Neural cell (in vitro differentiated cells): Measurements from ENCODE around the gene NOS1AP. TPM values are rescaled to one million over a fixed set of nuclear protein-coding genes. Genes with fewer than 3 reads are reported as not detected.

ENCODE experiments used
- H2AFZ ChIP-seq: fragments of 200-600, 300-800 bp; sonication (generic), shearing (Covaris generic); 2 replicates; pipeline ENCODE4 v1.6.0; 2014; ENCODE audit warnings: low read depth, mild to moderate bottlenecking, antibody characterized with exemption, low read length, moderate library complexity
- H3F3A ChIP-seq: fragments of 200-600 bp; shearing (Covaris generic); 2 replicates; pipeline ENCODE4 v1.6.1; 2016; ENCODE audit warnings: mild to moderate bottlenecking, moderate library complexity, mixed read lengths, antibody characterized with exemption, low read length; ENCODE audit not compliant: insufficient read depth, poor library complexity, severe bottlenecking
- H3K27ac ChIP-seq: fragments of 200-600, 300-800 bp; sonication (generic), shearing (Covaris generic); 2 replicates; pipeline ENCODE4 v1.5.1; 2014; ENCODE audit warnings: mild to moderate bottlenecking, low read length, moderate library complexity
- H3K27me3 ChIP-seq: fragments of 300-800, 200-600 bp; sonication (generic), shearing (Covaris generic); 2 replicates; pipeline ENCODE4 v1.6.0; 2014; ENCODE audit warnings: mild to moderate bottlenecking, low read depth, low read length, moderate library complexity; ENCODE audit not compliant: insufficient read depth
- H3K36me3 ChIP-seq: fragments of 300-800, 200-600 bp; sonication (generic), shearing (Covaris generic); 2 replicates; pipeline ENCODE4 v1.5.1; 2014; ENCODE audit warnings: mild to moderate bottlenecking, antibody characterized with exemption, low read length, moderate library complexity; ENCODE audit not compliant: insufficient read depth
- H3K4me2 ChIP-seq: fragments of 300-800, 200-600 bp; sonication (generic), shearing (Covaris generic); 2 replicates; pipeline ENCODE4 v1.6.0; 2014; ENCODE audit warnings: mild to moderate bottlenecking, low read length
- H3K4me3 ChIP-seq: fragments of 300-800, 200-600 bp; sonication (generic), shearing (Covaris generic); 2 replicates; pipeline ENCODE4 v1.5.1; 2014; ENCODE audit warnings: mild to moderate bottlenecking, low read length, moderate library complexity
- H3K79me2 ChIP-seq: fragments of 200-600 bp; shearing (Covaris generic); replicated peaks from 2 replicates; pipeline ENCODE4 v1.6.0; 2014; ENCODE audit warnings: mild to moderate bottlenecking, low read length, moderate library complexity; ENCODE audit not compliant: insufficient read depth
- H3K9ac ChIP-seq: fragments of 300-800, 200-600 bp; sonication (generic), shearing (Covaris generic); 2 replicates; pipeline ENCODE4 v1.6.1; 2016; ENCODE audit warnings: mild to moderate bottlenecking, low read length, mixed read lengths
- H3K9me2 ChIP-seq: fragments of 200-600 bp; shearing (Covaris generic); 2 replicates; pipeline ENCODE4 v1.6.1; 2016; ENCODE audit warnings: mild to moderate bottlenecking, low read length, mixed read lengths; ENCODE audit not compliant: insufficient read depth
- H3K9me3 ChIP-seq: fragments of 200-600, 300-800 bp; sonication (generic), shearing (Covaris generic); 2 replicates; pipeline ENCODE4 v1.6.1; 2016; ENCODE audit warnings: mild to moderate bottlenecking, mixed run types, low read length, moderate library complexity, mixed read lengths
- H4K20me1 ChIP-seq: fragments of 200-600 bp; shearing (Covaris generic); 2 replicates; pipeline ENCODE4 v1.6.1; 2016; ENCODE audit warnings: mild to moderate bottlenecking, mixed run types; ENCODE audit not compliant: insufficient read depth
- EP300 ChIP-seq: fragments of 450-650 bp; conservative IDR thresholded peaks from 2 replicates; pipeline ENCODE4 v1.6.1; 2014; ENCODE audit warnings: antibody characterized with exemption, mild to moderate bottlenecking, moderate library complexity; ENCODE audit not compliant: poor library complexity, severe bottlenecking
- EZH2 ChIP-seq: fragments of 200-600, 300-800 bp; shearing (Covaris generic), sonication (generic); IDR thresholded peaks from 2 replicates; pipeline ENCODE4 v1.6.1; 2014; ENCODE audit warnings: antibody characterized with exemption, low read length, borderline replicate concordance, mild to moderate bottlenecking; ENCODE audit not compliant: insufficient read depth, poor library complexity, severe bottlenecking
- MXI1 ChIP-seq: fragments of 450-650 bp; conservative IDR thresholded peaks from 2 replicates; pipeline ENCODE4 v1.6.1; 2014; ENCODE audit warnings: antibody characterized with exemption, mild to moderate bottlenecking; ENCODE audit not compliant: poor library complexity, severe bottlenecking
- POLR2AphosphoS5 ChIP-seq: IDR thresholded peaks from 2 replicates; pipeline ENCODE4 v1.6.1; 2012
- RAD21 ChIP-seq: fragments of 450-650 bp; conservative IDR thresholded peaks from 2 replicates; pipeline ENCODE4 v1.6.1; 2014; ENCODE audit warnings: antibody characterized with exemption, mild to moderate bottlenecking, moderate library complexity
- SMC3 ChIP-seq: fragments of 450-650 bp; conservative IDR thresholded peaks from 2 replicates; pipeline ENCODE4 v1.6.1; 2014; ENCODE audit warnings: antibody characterized with exemption, mild to moderate bottlenecking, moderate library complexity; ENCODE audit not compliant: poor library complexity
- TAF1 ChIP-seq: IDR thresholded peaks from 2 replicates; pipeline ENCODE4 v1.6.1; 2012; ENCODE audit warnings: low read depth
- polyA plus RNA-seq: library from polyadenylated mRNA; depleted of rRNA; stranded (reverse); fragments of >200 nt; gene quantifications from 2 replicates; pipeline ENCODE4 v1.2.3, GENCODE V29; 2014
- TF ChIP-seq, protein P1 (sequence below): IDR thresholded peaks from 2 replicates; pipeline ENCODE4 v1.6.1; 2012; ENCODE audit warnings: borderline replicate concordance
- TF ChIP-seq, protein P2 (sequence below): fragments of 450-650 bp; IDR thresholded peaks from 2 replicates; pipeline ENCODE4 v1.5.1; 2014; ENCODE audit warnings: antibody characterized with exemption, mild to moderate bottlenecking, moderate library complexity; ENCODE audit not compliant: poor library complexity, severe bottlenecking

Gene NOS1AP
- polyA plus RNA-seq, 1 donor from 2014 or later = 5.3 TPM

DNA sequence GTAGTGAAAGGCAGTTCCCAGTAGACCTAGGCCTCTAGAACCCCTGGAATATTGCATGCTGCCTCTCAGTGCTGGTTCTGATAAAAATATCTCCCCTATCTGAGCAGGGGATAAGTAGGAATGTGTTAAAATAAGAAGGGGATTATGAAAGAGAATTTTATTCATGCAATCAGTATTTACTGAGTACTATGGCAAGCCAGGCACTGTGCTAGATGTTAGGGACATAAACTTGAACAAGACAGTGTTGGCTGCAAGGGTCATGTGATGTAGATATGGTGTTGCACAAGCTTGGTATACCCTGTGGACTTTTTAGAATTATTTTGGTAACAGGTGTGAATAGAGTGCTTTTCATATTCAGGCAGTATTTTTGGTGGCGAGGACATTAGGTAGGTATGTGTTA is 23.6 kb downstream of the NOS1AP start:
- Histone ChIP-seq H3K4me3 (no peak overlapping the region), H3K4me2 (no peak overlapping the region), H3K9me2 (no peaks in the 10 kb centered on the region), H3K79me2 (peaks cover 34% of the 10 kb centered on the region), H2AFZ (no peak overlapping the region), H3K27ac (no peak overlapping the region), H3K9me3 (no peaks in the 10 kb centered on the region), H3K27me3 (no peaks in the 10 kb centered on the region), H3K9ac (no peak overlapping the region), H3F3A (no peaks in the 10 kb centered on the region), H3K36me3 (no peaks in the 10 kb centered on the region), H4K20me1 (no peaks in the 10 kb centered on the region)
- TF ChIP-seq EP300 (no peak), TAF1 (no peak), MXI1 (no peak)
- TF ChIP-seq, protein P1, sequence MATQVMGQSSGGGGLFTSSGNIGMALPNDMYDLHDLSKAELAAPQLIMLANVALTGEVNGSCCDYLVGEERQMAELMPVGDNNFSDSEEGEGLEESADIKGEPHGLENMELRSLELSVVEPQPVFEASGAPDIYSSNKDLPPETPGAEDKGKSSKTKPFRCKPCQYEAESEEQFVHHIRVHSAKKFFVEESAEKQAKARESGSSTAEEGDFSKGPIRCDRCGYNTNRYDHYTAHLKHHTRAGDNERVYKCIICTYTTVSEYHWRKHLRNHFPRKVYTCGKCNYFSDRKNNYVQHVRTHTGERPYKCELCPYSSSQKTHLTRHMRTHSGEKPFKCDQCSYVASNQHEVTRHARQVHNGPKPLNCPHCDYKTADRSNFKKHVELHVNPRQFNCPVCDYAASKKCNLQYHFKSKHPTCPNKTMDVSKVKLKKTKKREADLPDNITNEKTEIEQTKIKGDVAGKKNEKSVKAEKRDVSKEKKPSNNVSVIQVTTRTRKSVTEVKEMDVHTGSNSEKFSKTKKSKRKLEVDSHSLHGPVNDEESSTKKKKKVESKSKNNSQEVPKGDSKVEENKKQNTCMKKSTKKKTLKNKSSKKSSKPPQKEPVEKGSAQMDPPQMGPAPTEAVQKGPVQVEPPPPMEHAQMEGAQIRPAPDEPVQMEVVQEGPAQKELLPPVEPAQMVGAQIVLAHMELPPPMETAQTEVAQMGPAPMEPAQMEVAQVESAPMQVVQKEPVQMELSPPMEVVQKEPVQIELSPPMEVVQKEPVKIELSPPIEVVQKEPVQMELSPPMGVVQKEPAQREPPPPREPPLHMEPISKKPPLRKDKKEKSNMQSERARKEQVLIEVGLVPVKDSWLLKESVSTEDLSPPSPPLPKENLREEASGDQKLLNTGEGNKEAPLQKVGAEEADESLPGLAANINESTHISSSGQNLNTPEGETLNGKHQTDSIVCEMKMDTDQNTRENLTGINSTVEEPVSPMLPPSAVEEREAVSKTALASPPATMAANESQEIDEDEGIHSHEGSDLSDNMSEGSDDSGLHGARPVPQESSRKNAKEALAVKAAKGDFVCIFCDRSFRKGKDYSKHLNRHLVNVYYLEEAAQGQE = no peak

DNA sequence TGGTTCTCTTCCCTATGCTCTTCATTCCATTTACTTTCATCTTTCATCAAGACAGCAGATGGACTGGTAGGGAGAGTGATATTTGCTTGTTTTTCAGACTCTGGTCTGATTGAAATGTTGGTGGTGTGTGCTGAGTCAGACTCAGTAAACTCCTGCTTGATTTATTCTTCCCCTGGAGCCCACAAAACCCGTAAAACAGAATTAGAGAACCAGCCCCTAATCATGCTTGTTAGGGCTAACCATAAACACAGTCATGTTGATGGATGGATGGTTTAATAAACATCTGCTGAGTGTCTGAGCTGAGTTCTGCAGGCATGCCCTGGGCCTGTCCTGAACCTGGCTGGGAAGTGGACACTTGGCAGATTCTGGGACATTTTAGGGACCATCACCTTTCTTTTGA is 24.8 kb downstream of the NOS1AP start:
- H3K9me2 ChIP-seq = no peaks in the 10 kb centered on the region
- H3K36me3 ChIP-seq = no peaks in the 10 kb centered on the region
- no peak overlapping the region for H3K9ac ChIP-seq
- H3K4me3 ChIP-seq = no peak overlapping the region
- H4K20me1 ChIP-seq = no peaks in the 10 kb centered on the region
- H3K4me2 ChIP-seq = no peak overlapping the region
- H3K79me2 ChIP-seq = peaks cover 27% of the 10 kb centered on the region
- no peaks in the 10 kb centered on the region for H3K27me3 ChIP-seq
- no peaks in the 10 kb centered on the region for H3F3A ChIP-seq
- no peak overlapping the region for H2AFZ ChIP-seq
- TF ChIP-seq EZH2 (no peak), RAD21 (no peak), SMC3 (no peak), MXI1 (no peak), POLR2AphosphoS5 (no peak)
- no peaks in the 10 kb centered on the region for H3K9me3 ChIP-seq
- no peak overlapping the region for H3K27ac ChIP-seq

DNA sequence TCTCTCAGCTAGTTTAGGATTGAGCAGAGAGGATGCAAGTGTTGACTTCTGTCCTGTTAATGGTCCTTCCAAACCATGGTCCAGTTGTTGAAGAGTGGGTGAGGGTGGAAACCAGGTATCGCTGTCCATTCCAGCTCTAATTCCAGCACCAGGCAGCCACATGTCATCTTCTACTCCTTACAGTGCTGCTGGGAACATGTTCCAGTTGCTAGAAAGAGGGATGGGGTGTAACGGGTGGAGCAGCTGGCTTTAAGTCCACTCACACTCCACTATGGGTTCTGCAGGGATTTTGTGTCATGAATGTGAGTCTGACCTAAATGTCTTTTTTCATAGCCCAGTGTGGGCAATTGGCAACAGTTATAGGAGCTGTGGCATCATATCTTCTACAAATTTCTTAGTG is 25.2 kb downstream of the NOS1AP start:
- Histone ChIP-seq H2AFZ (no peak overlapping the region), H3F3A (no peaks in the 10 kb centered on the region), H4K20me1 (no peaks in the 10 kb centered on the region), H3K9me3 (no peaks in the 10 kb centered on the region), H3K36me3 (no peaks in the 10 kb centered on the region), H3K27ac (no peak overlapping the region), H3K79me2 (peaks cover 26% of the 10 kb centered on the region), H3K4me3 (no peak overlapping the region), H3K4me2 (no peak overlapping the region), H3K9me2 (no peaks in the 10 kb centered on the region), H3K9ac (no peak overlapping the region), H3K27me3 (no peaks in the 10 kb centered on the region)
- no peak for TF ChIP-seq SMC3
- TF ChIP-seq, protein P1 = no peak
- no peak for TF ChIP-seq MXI1
- no peak for TF ChIP-seq RAD21
- no peak for TF ChIP-seq EP300
- TF ChIP-seq POLR2AphosphoS5 = no peak
- no peak for TF ChIP-seq TAF1
- TF ChIP-seq EZH2 = no peak
- TF ChIP-seq, protein P2, sequence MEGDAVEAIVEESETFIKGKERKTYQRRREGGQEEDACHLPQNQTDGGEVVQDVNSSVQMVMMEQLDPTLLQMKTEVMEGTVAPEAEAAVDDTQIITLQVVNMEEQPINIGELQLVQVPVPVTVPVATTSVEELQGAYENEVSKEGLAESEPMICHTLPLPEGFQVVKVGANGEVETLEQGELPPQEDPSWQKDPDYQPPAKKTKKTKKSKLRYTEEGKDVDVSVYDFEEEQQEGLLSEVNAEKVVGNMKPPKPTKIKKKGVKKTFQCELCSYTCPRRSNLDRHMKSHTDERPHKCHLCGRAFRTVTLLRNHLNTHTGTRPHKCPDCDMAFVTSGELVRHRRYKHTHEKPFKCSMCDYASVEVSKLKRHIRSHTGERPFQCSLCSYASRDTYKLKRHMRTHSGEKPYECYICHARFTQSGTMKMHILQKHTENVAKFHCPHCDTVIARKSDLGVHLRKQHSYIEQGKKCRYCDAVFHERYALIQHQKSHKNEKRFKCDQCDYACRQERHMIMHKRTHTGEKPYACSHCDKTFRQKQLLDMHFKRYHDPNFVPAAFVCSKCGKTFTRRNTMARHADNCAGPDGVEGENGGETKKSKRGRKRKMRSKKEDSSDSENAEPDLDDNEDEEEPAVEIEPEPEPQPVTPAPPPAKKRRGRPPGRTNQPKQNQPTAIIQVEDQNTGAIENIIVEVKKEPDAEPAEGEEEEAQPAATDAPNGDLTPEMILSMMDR = no peak
